Retinal pigment epithelial cell (primary cell): ENCODE measurements around the gene HDHD2.

Experiments used
- DNase-seq: peaks from one replicate; pipeline ENCODE4 v3.0.0-alpha.2; 2010; ENCODE audit warnings: low read depth
- H3K4me3 ChIP-seq: 2 replicates; pipeline ENCODE4 v1.5.1; 2011; ENCODE audit warnings: mild to moderate bottlenecking, low read length, control low read depth, moderate library complexity
- CTCF ChIP-seq: conservative IDR thresholded peaks from 2 replicates; pipeline ENCODE4 v1.5.1; 2011; ENCODE audit warnings: low read depth, low read length, control low read depth, inconsistent platforms

The HDHD2 gene

GRCh38 chr18:47115205-47115604, 35.1 kb downstream of the HDHD2 start:
- H3K4me3 ChIP-seq, result no peak overlapping the region
- no peak for DNase-seq
- TF ChIP-seq CTCF, result no peak

GRCh38 chr18:47113796-47114540, 36.3 kb downstream of the HDHD2 start:
- no peak for DNase-seq
- H3K4me3 ChIP-seq, result no peak overlapping the region
- TF ChIP-seq CTCF, result no peak

- TF ChIP-seq CTCF, result no peak
- no peak overlapping the region for H3K4me3 ChIP-seq
- no peak for DNase-seq
Measured at GRCh38 chr18:47110492-47111274, 39.6 kb downstream of the HDHD2 start.

- TF ChIP-seq CTCF, result no peak
- DNase-seq, result no peak
- no peak overlapping the region for H3K4me3 ChIP-seq
Measured at GRCh38 chr18:47109720-47110119, 40.6 kb downstream of the HDHD2 start.

- no peak overlapping the region for H3K4me3 ChIP-seq
- no peak for DNase-seq
- no peak for TF ChIP-seq CTCF
Measured at GRCh38 chr18:47108998-47109405, 41.3 kb downstream of the HDHD2 start.

- no peak for TF ChIP-seq CTCF
- DNase-seq, result no peak
Measured at GRCh38 chr18:47108373-47108772, 41.9 kb downstream of the HDHD2 start.

More at GRCh38 chr18:47108373-47108772, 41.9 kb downstream of the HDHD2 start:
- H3K4me3 ChIP-seq, result no peak overlapping the region
